Ecto neural progenitor cell (in vitro differentiated cells): Measurements from ENCODE around the gene CPNE8.

Experiments used
- DNase-seq: peaks from one replicate; pipeline ENCODE4 v3.0.0-alpha.2; 2018; ENCODE audit warnings: low spot score

CPNE8 gene

GRCh38 chr12:38905480-38906351 lies at the start of gene CPNE8:
Gene CPNE8, minus strand, starts transcription at chr12:38905591. Its CDS starts 57 bp downstream, at chr12:38905534.
- DNase-seq, result peak; percentile 90

- DNase-seq, result no peak
Measured at GRCh38 chr12:38954238-38954873, 49.0 kb upstream of the CPNE8 start.

GRCh38 chr12:38949363-38949762 lies 44.0 kb upstream of the CPNE8 start:
- DNase-seq, result no peak

GRCh38 chr12:38934686-38935085 lies 29.3 kb upstream of the CPNE8 start:
- no peak for DNase-seq

GRCh38 chr12:38934078-38934584 lies 28.7 kb upstream of the CPNE8 start:
- no peak for DNase-seq

GRCh38 chr12:38932320-38932719 lies 26.9 kb upstream of the CPNE8 start:
- DNase-seq, result no peak

- no peak for DNase-seq
Measured at GRCh38 chr12:38931461-38931860, 26.1 kb upstream of the CPNE8 start.

GRCh38 chr12:38930990-38931389 lies 25.6 kb upstream of the CPNE8 start:
- DNase-seq, result no peak

GRCh38 chr12:38926501-38926900 lies 21.1 kb upstream of the CPNE8 start:
- no peak for DNase-seq

GRCh38 chr12:38921025-38921677 lies 15.8 kb upstream of the CPNE8 start:
- no peak for DNase-seq

GRCh38 chr12:38919191-38919590 lies 13.8 kb upstream of the CPNE8 start:
- no peak for DNase-seq

GRCh38 chr12:38915429-38916182 lies 10.2 kb upstream of the CPNE8 start:
- no peak for DNase-seq

GRCh38 chr12:38912116-38912515 lies 6.7 kb upstream of the CPNE8 start:
- DNase-seq, result no peak

- DNase-seq, result no peak
Measured at GRCh38 chr12:38911611-38912010, 6.2 kb upstream of the CPNE8 start.

- DNase-seq, result no peak
Measured at GRCh38 chr12:38907201-38907923, 2.0 kb upstream of the CPNE8 start.

- peak; percentile 98 for DNase-seq
Measured at GRCh38 chr12:38906482-38907200, 1.2 kb upstream of the CPNE8 start.

GRCh38 chr12:38904537-38905479 lies 583 bp downstream of the CPNE8 start:
- DNase-seq, result peak; percentile 83

- DNase-seq, result no peak
Measured at GRCh38 chr12:38903596-38903995, 1.8 kb downstream of the CPNE8 start.

- no peak for DNase-seq
Measured at GRCh38 chr12:38898001-38898684, 7.2 kb downstream of the CPNE8 start.
